ENCODE data around the gene TTLL9. TPM values are rescaled to one million over a fixed set of nuclear protein-coding genes. Genes with fewer than 3 reads are reported as not detected.

Gene TTLL9
- polyA plus RNA-seq, 1 donor (not counting 4 experiments of a cell fraction or from before 2014, with no cell fraction given), result not detected

DNA sequence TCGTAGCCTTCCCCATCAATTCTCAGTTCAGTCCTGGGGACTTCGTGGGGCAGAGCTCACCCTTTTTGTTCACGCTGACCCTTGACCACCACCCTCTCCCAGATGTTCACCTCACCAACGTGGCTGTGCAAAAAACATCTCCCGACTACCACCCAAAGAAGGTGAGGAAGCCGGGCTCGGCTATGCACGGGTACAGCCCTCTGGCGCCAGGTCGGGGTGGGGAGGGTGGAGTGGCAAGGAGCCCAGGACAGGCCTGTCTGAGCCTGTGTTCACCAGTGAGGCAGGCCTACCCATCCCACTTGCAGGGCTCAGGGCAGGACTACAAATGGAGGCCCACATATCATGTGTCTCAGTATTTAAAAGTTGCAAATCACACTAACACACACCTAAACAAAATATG is 63.3 kb downstream of the TTLL9 start:
- H3K4me1 ChIP-seq (ENCODE audit: control insufficient read depth, extremely low read depth, insufficient read depth, low read length), result peaks cover 2% of the 10 kb centered on the region
- no peak overlapping the region for H3K9ac ChIP-seq (ENCODE audit: control insufficient read depth, extremely low read depth, insufficient read depth, low read length)
- no peaks in the 10 kb centered on the region for H4K20me1 ChIP-seq (ENCODE audit: control insufficient read depth, extremely low read depth, insufficient read depth, low read length)
- no peaks in the 10 kb centered on the region for H3K9me1 ChIP-seq (ENCODE audit: control insufficient read depth, extremely low read depth, insufficient read depth, low read length)
- FAIRE-seq (no peak), DNase-seq (ENCODE audit: low read depth, low spot score) (no peak)
- no peak overlapping the region for H2AFZ ChIP-seq (ENCODE audit: control insufficient read depth, low read length)
- no peaks in the 10 kb centered on the region for H3K9me3 ChIP-seq (ENCODE audit: control insufficient read depth, low read depth, low read length)
- dilution Hi-C loops (cut with MboI; ENCODE audit: extremely low pct_ligation_motif_present, low sequenced_read_pairs), result no loop called here
- no peaks in the 10 kb centered on the region for H3K79me2 ChIP-seq (ENCODE audit: control insufficient read depth, insufficient read depth, low read length)
- no peak for TF ChIP-seq EZH2 (IDR thresholded peaks at IDR 0.05; ENCODE audit: low read length)
- TF ChIP-seq, protein P1, sequence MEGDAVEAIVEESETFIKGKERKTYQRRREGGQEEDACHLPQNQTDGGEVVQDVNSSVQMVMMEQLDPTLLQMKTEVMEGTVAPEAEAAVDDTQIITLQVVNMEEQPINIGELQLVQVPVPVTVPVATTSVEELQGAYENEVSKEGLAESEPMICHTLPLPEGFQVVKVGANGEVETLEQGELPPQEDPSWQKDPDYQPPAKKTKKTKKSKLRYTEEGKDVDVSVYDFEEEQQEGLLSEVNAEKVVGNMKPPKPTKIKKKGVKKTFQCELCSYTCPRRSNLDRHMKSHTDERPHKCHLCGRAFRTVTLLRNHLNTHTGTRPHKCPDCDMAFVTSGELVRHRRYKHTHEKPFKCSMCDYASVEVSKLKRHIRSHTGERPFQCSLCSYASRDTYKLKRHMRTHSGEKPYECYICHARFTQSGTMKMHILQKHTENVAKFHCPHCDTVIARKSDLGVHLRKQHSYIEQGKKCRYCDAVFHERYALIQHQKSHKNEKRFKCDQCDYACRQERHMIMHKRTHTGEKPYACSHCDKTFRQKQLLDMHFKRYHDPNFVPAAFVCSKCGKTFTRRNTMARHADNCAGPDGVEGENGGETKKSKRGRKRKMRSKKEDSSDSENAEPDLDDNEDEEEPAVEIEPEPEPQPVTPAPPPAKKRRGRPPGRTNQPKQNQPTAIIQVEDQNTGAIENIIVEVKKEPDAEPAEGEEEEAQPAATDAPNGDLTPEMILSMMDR (optimal IDR thresholded peaks at IDR 0.05 in 1 of 3, IDR thresholded peaks at IDR 0.05 in 1 of 3, conservative IDR thresholded peaks at IDR 0.05 in 1 of 3; ENCODE audit: extremely low read depth in 1 of 3, insufficient read depth in 2 of 3, low read length in 3 of 3), result no peak
- no peaks in the 10 kb centered on the region for H3K27me3 ChIP-seq (ENCODE audit: control insufficient read depth, extremely low read depth, insufficient read depth, low read length)
- H3K36me3 ChIP-seq (ENCODE audit: control insufficient read depth in 2 of 2, extremely low read depth in 1 of 2, insufficient read depth in 2 of 2, low read length in 2 of 2), result no peaks in the 10 kb centered on the region
- no peak overlapping the region for H3K27ac ChIP-seq (ENCODE audit: control insufficient read depth, insufficient read depth, low read length)
- no peak overlapping the region for H3K4me3 ChIP-seq (ENCODE audit: control insufficient read depth in 2 of 3, extremely low read depth in 1 of 3, insufficient read depth in 2 of 3, low read depth in 1 of 3, low read length in 3 of 3)
- H3K4me2 ChIP-seq (ENCODE audit: control insufficient read depth, extremely low read depth, insufficient read depth, low read depth, low read length), result no peak overlapping the region

DNA sequence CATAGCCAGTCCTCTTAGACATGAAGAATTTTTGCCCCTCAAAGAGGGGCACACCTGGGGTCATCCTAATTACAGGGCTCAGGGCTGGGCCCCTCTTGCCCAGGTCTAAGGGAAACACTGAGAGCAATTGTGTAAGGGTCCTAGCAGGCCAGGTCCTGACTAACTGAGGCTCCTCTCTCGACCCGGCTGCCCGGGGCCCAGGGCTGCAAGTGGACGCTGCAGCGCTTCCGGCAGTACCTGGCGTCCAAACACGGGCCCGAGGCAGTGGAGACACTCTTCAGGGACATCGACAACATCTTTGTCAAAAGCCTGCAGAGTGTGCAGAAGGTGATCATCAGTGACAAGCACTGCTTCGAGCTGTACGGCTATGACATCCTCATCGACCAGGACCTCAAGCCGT is 64.1 kb downstream of the TTLL9 start:
- Histone ChIP-seq H3K9me1 (ENCODE audit: control insufficient read depth, extremely low read depth, insufficient read depth, low read length) (no peaks in the 10 kb centered on the region), H3K36me3 (ENCODE audit: control insufficient read depth in 2 of 2, extremely low read depth in 1 of 2, insufficient read depth in 2 of 2, low read length in 2 of 2) (no peaks in the 10 kb centered on the region), H3K4me3 (ENCODE audit: control insufficient read depth in 2 of 3, extremely low read depth in 1 of 3, insufficient read depth in 2 of 3, low read depth in 1 of 3, low read length in 3 of 3) (no peak overlapping the region), H3K4me1 (ENCODE audit: control insufficient read depth, extremely low read depth, insufficient read depth, low read length) (peaks cover 2% of the 10 kb centered on the region), H3K9me3 (ENCODE audit: control insufficient read depth, low read depth, low read length) (no peaks in the 10 kb centered on the region), H3K9ac (ENCODE audit: control insufficient read depth, extremely low read depth, insufficient read depth, low read length) (no peak overlapping the region), H4K20me1 (ENCODE audit: control insufficient read depth, extremely low read depth, insufficient read depth, low read length) (no peaks in the 10 kb centered on the region), H3K27ac (ENCODE audit: control insufficient read depth, insufficient read depth, low read length) (no peak overlapping the region), H3K27me3 (ENCODE audit: control insufficient read depth, extremely low read depth, insufficient read depth, low read length) (no peaks in the 10 kb centered on the region), H2AFZ (ENCODE audit: control insufficient read depth, low read length) (no peak overlapping the region), H3K79me2 (ENCODE audit: control insufficient read depth, insufficient read depth, low read length) (no peaks in the 10 kb centered on the region), H3K4me2 (ENCODE audit: control insufficient read depth, extremely low read depth, insufficient read depth, low read depth, low read length) (no peak overlapping the region)
- DNase-seq (ENCODE audit: low read depth, low spot score) (no peak), FAIRE-seq (no peak)
- dilution Hi-C loops (cut with MboI; ENCODE audit: extremely low pct_ligation_motif_present, low sequenced_read_pairs), result no loop called here
- TF ChIP-seq, protein P1 (optimal IDR thresholded peaks at IDR 0.05 in 1 of 3, IDR thresholded peaks at IDR 0.05 in 1 of 3, conservative IDR thresholded peaks at IDR 0.05 in 1 of 3; ENCODE audit: extremely low read depth in 1 of 3, insufficient read depth in 2 of 3, low read length in 3 of 3), result no peak
- TF ChIP-seq EZH2 (IDR thresholded peaks at IDR 0.05; ENCODE audit: low read length), result no peak
